ENCODE data around the gene NOL9.

GRCh38 chr1:6509919-6510291, 44.4 kb downstream of the NOL9 start:
- TF ChIP-seq, protein P1, sequence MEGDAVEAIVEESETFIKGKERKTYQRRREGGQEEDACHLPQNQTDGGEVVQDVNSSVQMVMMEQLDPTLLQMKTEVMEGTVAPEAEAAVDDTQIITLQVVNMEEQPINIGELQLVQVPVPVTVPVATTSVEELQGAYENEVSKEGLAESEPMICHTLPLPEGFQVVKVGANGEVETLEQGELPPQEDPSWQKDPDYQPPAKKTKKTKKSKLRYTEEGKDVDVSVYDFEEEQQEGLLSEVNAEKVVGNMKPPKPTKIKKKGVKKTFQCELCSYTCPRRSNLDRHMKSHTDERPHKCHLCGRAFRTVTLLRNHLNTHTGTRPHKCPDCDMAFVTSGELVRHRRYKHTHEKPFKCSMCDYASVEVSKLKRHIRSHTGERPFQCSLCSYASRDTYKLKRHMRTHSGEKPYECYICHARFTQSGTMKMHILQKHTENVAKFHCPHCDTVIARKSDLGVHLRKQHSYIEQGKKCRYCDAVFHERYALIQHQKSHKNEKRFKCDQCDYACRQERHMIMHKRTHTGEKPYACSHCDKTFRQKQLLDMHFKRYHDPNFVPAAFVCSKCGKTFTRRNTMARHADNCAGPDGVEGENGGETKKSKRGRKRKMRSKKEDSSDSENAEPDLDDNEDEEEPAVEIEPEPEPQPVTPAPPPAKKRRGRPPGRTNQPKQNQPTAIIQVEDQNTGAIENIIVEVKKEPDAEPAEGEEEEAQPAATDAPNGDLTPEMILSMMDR (IDR thresholded peaks at IDR 0.05; ENCODE audit: insufficient read depth, low read length) = no peak
- no peak for TF ChIP-seq SPI1 (IDR thresholded peaks at IDR 0.05; ENCODE audit: borderline replicate concordance, low read depth)
- TF ChIP-seq, protein P2, sequence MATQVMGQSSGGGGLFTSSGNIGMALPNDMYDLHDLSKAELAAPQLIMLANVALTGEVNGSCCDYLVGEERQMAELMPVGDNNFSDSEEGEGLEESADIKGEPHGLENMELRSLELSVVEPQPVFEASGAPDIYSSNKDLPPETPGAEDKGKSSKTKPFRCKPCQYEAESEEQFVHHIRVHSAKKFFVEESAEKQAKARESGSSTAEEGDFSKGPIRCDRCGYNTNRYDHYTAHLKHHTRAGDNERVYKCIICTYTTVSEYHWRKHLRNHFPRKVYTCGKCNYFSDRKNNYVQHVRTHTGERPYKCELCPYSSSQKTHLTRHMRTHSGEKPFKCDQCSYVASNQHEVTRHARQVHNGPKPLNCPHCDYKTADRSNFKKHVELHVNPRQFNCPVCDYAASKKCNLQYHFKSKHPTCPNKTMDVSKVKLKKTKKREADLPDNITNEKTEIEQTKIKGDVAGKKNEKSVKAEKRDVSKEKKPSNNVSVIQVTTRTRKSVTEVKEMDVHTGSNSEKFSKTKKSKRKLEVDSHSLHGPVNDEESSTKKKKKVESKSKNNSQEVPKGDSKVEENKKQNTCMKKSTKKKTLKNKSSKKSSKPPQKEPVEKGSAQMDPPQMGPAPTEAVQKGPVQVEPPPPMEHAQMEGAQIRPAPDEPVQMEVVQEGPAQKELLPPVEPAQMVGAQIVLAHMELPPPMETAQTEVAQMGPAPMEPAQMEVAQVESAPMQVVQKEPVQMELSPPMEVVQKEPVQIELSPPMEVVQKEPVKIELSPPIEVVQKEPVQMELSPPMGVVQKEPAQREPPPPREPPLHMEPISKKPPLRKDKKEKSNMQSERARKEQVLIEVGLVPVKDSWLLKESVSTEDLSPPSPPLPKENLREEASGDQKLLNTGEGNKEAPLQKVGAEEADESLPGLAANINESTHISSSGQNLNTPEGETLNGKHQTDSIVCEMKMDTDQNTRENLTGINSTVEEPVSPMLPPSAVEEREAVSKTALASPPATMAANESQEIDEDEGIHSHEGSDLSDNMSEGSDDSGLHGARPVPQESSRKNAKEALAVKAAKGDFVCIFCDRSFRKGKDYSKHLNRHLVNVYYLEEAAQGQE (IDR thresholded peaks at IDR 0.05; ENCODE audit: insufficient replicate concordance, low read depth) = no peak
- no peak for TF ChIP-seq POLR2AphosphoS5 (IDR thresholded peaks at IDR 0.05; ENCODE audit: low read depth)
- TF ChIP-seq GABPA (IDR thresholded peaks at IDR 0.05; ENCODE audit: low read depth) = no peak
